NCI-H1436 treated with DMSO at 0.1 percent for 48 hours (cell line): ENCODE measurements around the gene DCAF17.
A peak's percentile ranks its signal among the peaks of the same experiment; 100 is the strongest.
"Not testable (repeated sequence)": the region's sequence is repeated elsewhere in the genome, so short reads cannot be mapped to it uniquely, and the experiment has no call there.

Experiments
- DNase-seq: peaks from one replicate; lab custom pipeline; 2025; lab: John Stamatoyannopoulos, UW

The DCAF17 gene

DNA sequence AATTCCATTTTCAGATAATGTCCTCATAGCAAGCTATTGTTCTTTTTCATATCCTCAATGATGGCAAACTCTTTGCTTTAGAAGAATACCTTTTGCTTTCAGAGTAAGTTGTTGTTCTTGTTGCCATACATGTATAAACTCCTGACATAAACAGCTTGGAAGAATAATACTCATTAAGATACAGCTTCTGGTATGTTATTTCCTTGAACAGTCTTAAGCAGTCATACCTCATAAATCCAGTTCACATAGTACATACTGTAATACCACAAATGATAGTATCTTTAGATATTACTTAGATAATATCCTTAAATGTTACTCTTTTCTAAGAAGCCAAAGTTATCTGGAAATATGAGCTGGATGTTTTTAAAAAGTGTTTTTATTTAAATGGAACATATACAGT is 23.4 kb upstream of the DCAF17 start:
- DNase-seq, result no peak

DNA sequence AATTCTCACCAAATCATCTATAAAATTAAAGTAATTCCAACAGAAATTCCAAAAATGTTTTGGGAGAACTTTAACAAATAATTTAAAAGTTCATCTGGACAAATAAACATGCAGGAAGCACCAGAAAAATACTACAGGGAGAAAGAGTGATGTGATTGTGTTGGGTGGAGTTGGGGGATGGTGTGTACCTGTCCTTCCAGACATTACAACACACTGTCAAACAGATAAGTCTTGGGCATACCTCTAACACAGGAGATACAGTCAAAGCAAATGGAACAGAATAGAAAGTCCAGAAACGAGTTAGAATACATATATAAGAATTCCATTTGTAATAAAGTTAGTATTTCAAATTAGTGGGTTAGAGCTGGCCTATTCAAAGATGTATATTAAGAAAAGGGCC is 22.8 kb upstream of the DCAF17 start:
- DNase-seq, result no peak

DNA sequence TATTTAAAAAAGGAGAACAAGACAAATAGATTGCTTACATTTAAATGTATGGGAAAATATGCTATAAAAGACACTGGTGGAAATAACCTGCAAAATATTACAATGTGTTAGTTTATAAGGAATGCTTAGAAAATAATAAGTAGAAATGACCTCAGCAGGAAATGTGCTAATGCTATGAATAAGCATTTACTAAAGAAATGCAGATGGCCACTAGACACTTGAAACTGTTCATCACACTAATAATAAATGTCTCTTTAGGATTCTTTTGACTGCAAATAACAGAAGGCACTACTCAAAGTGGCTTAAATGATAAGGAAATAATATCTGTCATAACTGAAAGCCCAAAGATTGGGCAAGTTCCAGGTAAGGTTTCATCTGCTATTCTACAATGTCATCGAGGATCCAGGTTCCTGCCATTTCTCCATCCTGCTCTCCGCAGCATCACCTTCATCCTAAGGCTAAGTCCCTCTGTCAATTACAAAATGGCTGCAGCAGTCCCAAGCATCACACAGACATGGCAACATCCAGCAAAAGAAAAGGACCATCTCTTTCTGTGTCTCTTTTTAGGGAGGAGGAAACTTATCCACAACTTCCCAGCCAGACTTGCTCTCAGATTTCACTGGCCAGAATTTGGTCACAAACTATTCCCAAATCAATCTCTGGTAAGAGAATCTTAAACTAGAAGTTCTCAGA is 22.1 kb upstream of the DCAF17 start:
- DNase-seq, result no peak

DNA sequence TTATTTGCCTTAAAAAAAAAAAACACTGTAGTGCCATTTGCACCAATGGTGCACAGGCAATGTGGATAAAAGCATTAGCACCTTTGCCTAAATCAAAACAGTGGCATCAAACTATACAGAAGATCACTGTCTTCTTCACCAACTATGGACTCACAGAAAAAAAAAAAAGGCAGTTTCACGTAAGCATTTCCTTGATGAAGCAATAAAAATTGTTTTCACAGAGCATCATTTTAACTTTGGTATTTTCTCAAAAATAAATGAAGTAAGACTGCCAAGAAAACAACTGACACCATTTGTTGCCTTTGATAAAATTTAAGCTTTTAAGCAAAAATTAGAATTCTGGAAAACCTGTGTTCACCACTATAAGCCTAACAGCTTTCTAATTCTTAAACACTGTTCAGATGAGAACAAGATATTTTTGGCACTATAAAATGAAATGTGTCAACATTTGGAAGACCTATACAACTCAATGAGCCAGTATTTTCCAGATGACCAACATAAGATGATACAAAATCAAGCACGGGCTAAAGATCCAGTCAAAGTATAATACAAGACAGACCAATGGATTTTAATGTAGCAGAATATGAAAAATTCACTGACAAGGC is 21.4 kb upstream of the DCAF17 start:
- DNase-seq, result no peak

DNA sequence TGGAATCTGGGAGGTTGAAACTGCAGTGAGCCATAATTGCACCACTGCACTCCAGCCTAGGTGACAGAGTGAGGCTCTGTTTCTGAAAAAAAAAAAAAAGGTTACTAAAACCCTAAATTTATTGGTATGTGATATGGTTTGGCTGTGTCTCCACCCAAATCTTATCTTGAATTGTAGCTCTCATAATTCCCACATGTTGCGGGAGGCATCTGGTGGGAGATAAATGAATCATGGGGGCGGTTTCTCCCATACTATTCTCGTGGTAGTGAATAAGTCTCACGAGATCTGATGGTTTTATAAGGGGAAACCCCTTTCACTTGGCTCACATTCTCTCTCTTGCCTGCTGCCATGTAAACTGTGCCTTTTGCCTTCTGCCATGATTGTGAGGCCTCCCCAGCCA is 19.4 kb upstream of the DCAF17 start:
- DNase-seq, result not testable (repeated sequence)

DNA sequence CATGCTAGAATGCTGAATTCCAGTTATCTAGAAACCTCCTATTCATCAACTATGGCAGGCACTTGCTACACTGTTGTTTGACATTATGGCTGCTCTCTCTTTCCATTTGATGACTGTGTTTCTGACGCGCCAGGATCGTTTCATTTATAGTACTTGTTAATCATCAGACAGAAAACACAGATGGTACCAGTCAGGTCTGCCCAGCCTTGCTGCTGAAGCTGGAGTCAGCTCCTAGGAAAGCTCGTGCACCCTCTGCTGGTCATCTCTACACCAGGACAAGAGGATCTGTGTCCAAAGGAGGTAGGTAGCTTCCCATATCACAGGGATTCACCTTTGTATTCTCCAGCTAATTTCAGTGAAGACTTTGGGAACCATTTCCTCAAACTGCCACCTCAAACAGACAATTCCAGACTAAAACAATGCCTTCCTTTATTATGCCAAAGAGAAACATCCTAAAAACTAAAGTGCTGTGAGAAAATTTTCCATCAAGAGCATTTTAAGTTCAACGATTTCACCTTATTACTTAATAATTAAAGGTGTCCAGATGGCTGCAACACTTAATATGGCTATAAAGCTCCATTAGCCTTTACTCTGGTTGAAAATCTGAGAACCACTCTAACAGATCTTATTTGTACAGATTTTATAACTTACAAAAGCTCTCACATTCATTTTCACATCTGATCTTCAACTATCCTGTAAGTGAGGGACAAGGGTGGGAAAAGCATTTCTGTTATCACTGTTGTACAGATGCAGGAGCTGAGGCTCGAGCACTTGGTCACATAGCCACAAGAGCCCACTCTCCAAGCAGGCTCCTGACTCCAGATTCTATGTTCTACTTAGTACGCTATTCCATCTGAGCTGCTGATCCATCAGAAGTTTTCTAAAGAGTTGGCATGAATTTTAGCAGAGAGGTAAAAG is 17.8 kb upstream of the DCAF17 start:
- peak; percentile 85 for DNase-seq

DNA sequence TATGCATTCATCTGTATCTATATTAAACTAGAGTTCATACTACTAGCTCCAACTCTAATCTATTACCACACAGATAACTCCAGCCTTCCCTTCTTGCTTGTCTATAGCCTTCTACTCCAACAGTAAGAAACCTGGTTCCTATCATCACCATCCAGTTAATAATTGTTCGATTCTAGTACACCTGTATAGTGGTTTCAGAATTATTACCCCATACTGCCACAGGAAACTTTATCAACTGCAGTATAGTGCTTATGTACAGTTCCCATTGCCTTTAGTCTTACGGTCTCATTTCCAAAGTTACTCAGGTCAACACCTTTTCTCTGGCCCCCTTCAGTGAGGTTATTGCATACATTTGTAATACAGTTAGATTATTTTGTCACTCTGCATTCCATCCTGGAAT is 14.7 kb upstream of the DCAF17 start:
- no peak for DNase-seq

DNA sequence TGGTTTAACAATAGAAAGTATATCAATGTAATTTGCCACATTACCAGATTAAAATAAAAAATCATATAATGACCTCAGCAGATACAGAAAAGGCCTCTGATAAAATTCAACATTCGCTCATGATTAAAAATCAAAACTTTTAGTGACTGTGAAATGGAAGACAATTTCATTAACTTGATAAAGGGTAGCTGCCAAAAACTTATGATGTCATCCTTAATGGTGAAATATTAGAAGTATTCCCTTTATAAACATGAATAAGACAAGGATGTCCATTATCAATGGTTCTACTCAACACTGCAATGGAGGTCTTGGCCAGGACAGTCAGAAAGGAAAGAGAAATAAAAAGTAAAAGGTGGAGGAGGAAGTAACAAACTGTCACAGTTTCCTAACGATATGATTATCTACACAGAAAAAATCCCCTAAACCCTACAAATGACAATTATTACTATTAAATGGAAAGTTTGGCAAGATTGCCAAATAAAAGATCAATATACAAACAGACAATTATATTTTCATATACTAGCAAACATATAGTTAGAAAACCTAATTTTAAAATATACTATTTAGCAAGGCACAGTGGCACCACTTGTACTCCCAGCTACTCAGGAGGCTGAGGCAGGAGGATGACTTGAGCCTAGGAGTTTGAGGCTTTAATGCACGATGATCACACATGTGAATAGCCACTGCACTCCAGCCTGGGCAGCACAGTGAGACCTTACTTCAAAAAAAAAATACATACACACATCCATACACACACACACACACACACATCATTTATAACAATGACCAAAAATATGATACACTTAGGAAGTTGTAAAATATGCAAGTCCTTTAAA is 13.1 kb upstream of the DCAF17 start:
- DNase-seq, result no peak

DNA sequence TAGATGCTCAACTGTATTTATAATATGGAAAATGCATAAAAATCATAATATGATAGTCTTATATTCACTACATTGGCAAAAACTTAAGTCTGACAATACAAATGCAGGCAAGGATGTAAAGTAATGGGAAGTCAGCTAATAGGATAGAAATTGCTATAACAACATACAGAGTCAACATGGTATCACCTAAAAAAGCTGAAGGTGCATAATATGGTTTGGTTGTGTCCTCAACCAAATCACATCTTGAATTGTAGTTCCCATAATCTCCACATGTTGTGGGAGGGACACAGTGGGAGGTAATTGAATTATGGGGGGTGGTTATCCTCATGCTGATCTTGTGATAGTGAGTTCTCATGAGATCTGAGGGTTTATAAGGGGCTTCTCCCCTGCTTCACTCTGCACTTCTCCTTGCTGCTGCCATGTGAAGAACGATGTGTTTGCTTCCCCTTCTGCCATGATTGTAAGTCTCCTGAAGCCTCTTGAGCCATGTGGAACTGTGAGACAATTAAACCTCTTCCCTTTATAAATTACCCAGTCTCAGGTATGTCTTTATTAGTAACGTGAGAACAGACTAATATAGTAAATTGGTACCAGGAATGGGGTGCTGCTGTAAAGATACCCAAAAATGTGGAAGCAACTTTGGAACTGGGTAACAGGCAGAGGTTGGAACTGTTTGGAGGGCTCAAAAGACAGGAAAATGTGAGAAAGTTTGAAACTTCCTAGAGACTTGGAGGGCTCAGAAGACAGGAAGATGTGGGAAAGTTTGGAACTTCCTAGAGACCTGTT is 11.1 kb upstream of the DCAF17 start:
- DNase-seq, result not testable (repeated sequence)

DNA sequence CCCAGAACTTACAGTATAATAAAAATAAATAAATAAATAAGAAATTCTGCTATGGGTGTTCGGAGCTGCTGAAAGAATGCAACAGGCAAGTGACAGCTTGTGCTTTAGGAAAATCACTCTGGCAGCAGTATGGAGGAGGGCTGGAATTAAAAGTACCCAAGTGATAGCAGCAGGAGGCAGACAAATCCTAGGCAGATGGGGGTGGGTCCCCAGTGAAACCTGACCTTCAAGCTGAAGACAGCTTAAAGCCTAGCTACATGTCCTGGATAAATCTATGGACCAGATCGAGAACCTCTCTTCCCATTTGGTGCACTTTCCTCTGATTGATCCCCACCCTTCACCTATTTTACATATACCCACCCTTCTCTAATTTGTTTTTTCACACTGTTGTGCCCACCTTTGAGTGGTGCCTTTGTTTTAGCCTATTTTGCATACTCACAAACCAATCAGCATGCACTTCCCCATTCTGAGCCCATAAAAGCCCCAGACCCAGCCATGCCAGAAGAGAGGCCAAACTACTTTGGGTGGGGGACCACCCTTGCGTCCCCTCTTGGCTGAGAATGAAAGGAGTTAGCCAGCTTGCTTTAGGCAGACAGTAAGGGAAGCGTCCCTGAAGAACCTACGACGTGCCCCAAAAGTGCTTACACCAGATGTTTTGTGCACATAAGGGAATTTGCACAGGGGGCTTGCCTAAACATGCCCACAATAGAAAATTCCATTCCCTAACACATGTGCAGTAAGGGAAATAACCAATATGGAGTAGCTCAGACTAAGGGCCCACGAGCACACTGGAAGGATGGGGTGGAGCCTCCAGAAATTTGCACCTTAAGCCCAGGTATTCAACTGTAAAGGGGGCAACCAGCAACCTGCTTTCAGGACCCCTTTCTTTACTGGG is 3.3 kb upstream of the DCAF17 start:
- no peak for DNase-seq

DNA sequence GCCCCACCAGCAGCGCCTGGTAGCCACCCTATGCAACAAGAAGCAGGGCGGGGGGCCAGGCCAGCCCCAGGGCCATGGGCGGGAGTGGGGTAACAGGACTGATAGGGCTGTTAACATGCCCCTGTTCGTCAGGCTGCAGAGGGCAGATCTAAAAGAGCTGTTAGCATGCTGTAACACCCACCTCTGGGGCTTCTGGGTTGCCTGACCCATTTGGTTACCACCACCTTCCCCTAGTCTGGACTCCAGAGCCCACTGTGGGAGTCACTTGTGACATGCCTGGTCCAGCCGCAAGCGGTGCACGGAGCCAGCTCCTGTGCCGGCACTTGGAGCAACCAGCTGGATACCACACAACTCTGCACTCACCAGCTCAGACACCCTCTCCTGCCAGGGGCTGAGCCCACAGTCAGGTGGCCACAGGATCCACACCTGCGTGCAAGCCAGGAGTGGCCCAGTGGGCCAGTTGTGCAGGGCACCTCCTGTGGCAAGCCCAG is 2.3 kb upstream of the DCAF17 start:
- no peak for DNase-seq

DNA sequence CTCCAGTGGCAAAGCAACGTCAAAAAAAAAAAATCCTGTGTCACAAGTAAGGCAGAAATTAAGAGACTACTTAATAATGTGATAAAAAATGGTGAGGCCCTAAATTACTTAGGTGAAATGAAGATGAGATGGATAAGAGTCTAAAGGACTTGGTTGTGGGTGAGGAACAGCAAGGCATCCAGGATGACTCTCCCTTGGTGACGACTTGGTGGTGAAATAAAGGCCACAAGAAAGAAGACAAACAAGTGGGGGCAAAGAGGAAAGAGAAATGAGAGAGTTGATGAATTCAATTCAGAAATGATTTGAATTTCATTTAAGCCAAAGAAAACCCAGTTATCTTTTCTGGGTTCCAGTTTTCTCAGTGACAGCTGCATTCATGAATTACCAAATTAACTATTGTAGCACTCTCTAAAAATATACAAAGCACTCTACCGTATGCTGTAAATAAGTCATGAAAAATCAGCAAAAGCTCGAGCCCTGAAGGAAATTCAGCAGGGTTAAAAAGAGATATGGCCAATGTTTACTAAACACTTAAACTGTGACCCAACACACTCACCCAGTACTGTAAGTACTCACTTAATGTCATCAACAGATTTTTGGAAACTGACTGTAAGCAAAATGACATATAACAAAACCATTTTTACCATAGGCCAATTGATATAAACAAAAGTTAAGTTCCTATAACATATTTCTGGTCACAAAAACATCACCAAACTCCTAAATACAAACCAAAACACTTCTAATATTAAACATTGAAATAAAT is 1.6 kb upstream of the DCAF17 start:
- no peak for DNase-seq

DNA sequence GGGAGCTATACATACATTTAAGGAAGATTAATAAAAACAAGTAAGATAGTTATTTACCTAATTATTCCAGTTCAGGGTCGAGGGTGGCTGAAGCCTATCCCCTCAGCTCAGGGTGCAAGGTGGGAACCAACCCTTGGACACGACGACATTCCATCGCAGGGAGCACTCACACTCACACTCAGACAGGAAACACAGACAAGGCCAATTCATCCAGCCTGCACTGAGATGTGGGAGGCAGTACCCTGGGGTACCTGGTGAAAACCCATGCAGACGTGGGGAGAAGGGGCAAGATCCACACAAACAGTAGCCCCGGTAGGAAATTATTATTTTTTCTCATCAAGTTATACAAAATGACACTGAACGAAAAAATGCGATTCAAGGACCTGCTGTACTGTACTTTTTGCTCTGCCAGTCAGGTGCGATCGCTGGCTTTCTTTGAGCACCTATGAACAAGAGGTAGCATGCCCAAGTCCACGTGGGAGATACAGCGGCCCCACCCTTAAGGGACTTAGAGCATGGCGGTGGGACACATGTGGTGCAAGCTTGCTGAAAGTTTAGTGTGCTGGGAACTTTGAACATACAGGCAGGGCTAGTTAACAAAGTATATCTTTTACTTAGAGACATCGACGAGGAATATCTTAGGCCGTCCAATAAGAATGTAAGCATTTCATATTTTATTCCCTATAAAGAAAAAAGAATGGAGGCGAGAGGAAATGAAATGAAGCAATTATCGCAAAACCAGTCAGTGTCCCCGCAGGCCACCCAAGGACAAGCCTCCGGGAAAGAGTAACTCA is 860 bp upstream of the DCAF17 start:
- no peak for DNase-seq

DNA sequence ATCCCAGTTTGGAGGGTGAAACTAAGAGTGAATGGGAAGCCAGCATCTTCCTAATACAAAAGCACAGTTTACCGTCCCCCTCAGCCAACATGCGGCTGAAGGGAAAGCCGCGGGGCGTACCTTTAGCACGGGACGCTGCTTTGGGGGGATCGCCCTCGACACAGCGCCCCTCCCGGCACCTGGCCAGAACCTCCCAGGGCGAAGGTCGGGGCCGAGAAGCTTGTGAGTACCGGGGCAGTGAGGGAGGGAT is 338 bp upstream of the DCAF17 start, which contains the start of gene METTL8:
METTL8 (minus strand) TSS at position 228 of the 250 bp plus-strand sequence. CDS start 41,805 bp downstream, outside the sequence.
- DNase-seq, result no peak

DNA sequence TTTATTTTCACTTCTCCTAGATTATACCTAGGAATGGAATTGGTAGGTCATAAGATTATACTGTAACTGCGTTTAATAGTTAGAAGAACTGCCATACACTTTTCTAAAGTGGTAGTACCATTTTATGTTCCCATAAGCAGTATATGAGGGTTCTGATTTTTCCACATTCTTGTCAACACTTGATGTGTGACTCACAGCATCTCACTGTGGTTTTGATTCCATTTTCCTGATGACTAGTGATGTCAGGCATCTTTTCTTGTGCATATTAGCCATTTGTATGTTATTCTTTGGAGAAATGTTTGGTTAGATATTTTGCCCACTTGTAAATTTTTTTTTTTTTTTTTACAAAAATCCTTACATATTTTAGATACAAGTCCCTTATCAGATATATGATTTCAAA is 2.3 kb downstream of the DCAF17 start:
- DNase-seq, result no peak

DNA sequence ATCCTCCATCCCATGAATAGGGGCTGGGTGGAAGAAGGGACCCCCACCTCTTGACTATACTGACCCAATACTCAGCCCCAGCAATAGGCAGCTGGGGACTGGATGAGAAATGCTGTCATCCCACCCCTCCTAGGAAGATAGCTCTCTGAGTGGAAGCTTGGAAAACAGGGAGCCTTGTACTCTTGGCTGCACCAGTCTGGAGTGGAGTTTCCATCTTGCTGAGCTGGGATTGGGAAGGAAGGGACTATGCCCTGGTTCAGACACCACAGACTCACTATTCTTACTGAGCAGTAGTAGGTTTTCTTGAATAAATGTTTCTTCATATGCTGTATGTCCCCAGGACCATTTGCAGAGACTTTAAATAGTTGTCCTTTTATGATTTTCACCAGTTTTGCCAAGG is 7.4 kb downstream of the DCAF17 start:
- no peak for DNase-seq

DNA sequence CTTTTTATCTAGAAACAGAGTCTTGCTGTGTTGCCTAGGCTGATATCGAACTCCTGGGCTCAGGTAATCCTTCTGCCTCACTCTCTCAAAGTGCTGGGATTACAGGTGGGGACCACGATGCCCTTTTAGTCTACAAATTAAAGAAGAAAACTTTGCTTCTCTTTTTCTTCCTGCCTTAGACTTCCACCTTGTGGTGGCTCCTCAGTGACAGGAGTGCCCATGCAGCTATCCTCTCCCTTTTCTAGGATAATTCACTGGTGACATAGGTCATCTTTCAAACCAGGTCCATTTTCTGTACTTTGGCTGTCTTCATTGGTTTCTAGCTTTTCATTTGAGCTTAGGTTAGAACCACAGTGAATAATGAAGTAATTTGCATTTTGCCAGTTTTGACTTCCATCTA is 13.6 kb downstream of the DCAF17 start:
- no peak for DNase-seq

DNA sequence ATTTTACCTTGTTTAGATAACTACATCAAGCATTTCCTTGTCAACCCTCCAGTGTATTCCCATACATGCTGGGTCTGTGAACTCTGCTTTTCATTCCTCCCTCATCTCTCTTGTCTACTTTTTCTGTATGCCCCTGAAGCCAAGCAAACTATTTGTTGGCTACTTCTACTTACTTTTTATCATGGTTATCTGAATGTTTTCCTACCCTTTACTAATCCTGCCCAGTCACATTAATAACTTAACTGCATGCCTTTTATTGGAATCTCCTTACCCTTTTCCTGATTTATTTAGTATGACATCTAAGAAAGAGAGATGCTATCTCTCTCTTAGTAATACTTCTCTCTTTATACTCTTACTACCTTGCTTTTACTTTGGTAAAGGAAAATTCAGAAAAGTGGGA is 17.0 kb downstream of the DCAF17 start:
- no peak for DNase-seq

DNA sequence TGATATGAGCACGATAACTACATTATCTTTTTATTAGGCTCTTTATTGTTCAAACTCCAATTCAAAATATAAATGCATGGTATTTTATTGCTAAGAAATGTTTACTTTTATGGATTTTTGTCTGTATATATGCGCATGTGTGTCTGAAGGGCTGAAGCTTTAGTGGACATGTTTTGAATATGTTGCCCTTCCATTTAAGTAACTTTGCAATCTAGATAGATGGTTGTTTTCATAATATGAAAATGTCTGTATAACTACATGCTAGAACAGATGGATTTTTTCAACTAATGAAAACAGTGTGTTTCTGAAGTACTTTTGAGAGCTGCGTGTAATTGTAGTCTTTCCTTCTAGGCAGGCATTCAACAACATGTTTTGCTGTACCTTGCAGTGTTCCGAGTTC is 18.7 kb downstream of the DCAF17 start:
- no peak for DNase-seq
